ENCODE results near the gene CFAP119. TPM values are rescaled to one million over a fixed set of nuclear protein-coding genes. Genes with fewer than 3 reads are reported as not detected.

CFAP119 gene
- total and polyA plus RNA-seq, 4 donors = 0.33 to 2.7 (median 1.2) TPM

DNA sequence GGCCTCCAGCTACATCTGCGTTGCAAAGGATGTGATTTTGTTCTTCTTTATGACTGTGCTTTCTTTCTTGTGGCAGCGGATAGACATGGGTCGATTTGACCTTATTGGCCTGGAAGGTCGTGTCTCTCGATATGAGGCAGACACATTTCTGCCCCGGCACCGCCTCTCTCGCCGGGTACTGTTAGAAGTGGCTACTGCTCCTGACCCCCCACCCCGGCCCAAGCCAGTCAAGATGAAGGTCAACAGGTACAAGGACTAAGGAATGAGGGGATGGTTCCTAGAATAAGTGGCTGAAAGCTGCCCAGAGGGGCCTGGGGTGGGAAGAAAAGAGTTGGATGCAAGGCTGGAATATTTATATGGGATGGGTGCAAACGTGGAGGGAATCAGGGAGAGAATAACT lies 41.8 kb downstream of the CFAP119 start:
- Histone ChIP-seq H3K27ac (ENCODE audit: low read depth in 1 of 2, low read length in 2 of 2) (no peak overlapping the region), H3K27me3 (ENCODE audit: control insufficient read depth in 4 of 4, insufficient read depth in 4 of 4, low read length in 3 of 4) (no peaks in the 10 kb centered on the region), H3K4me3 (ENCODE audit: low read depth in 1 of 3, low read length in 3 of 3) (no peak overlapping the region), H3K36me3 (ENCODE audit: control insufficient read depth in 4 of 4, insufficient read depth in 3 of 4, low read depth in 1 of 4, low read length in 3 of 4) (peaks cover 54 to 83% (median 69%) of the 10 kb centered on the region in 4 donors), H3K9me3 (ENCODE audit: control insufficient read depth in 4 of 4, low read length in 3 of 4) (no peaks in the 10 kb centered on the region), H3K4me1 (ENCODE audit: control insufficient read depth in 4 of 4, insufficient read depth in 4 of 4, low read length in 3 of 4) (peaks cover 0 to 14% (median 3%) of the 10 kb centered on the region in 4 donors), H3K9ac (ENCODE audit: low read depth in 1 of 2, low read length in 2 of 2) (no peak overlapping the region)
- TF ChIP-seq FOXA1 (IDR thresholded peaks at IDR 0.05) (no peak), EGR1 (IDR thresholded peaks at IDR 0.05; ENCODE audit: low read depth in 2 of 2) (no peak), RXRA (IDR thresholded peaks at IDR 0.05) (no peak), GABPA (IDR thresholded peaks at IDR 0.05 in 1 of 2, conservative IDR thresholded peaks at IDR 0.05 in 1 of 2) (no peak), JUND (IDR thresholded peaks at IDR 0.05) (no peak), YY1 (IDR thresholded peaks at IDR 0.05) (no peak), NR2F2 (IDR thresholded peaks at IDR 0.05) (no peak), SP1 (IDR thresholded peaks at IDR 0.05) (no peak), HNF4G (IDR thresholded peaks at IDR 0.05) (no peak), FOXA2 (IDR thresholded peaks at IDR 0.05) (no peak), TAF1 (conservative IDR thresholded peaks at IDR 0.05) (no peak)
- TF ChIP-seq, protein P1, sequence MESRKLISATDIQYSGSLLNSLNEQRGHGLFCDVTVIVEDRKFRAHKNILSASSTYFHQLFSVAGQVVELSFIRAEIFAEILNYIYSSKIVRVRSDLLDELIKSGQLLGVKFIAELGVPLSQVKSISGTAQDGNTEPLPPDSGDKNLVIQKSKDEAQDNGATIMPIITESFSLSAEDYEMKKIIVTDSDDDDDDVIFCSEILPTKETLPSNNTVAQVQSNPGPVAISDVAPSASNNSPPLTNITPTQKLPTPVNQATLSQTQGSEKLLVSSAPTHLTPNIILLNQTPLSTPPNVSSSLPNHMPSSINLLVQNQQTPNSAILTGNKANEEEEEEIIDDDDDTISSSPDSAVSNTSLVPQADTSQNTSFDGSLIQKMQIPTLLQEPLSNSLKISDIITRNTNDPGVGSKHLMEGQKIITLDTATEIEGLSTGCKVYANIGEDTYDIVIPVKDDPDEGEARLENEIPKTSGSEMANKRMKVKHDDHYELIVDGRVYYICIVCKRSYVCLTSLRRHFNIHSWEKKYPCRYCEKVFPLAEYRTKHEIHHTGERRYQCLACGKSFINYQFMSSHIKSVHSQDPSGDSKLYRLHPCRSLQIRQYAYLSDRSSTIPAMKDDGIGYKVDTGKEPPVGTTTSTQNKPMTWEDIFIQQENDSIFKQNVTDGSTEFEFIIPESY (IDR thresholded peaks at IDR 0.05) = no peak
- TF ChIP-seq, protein P2, sequence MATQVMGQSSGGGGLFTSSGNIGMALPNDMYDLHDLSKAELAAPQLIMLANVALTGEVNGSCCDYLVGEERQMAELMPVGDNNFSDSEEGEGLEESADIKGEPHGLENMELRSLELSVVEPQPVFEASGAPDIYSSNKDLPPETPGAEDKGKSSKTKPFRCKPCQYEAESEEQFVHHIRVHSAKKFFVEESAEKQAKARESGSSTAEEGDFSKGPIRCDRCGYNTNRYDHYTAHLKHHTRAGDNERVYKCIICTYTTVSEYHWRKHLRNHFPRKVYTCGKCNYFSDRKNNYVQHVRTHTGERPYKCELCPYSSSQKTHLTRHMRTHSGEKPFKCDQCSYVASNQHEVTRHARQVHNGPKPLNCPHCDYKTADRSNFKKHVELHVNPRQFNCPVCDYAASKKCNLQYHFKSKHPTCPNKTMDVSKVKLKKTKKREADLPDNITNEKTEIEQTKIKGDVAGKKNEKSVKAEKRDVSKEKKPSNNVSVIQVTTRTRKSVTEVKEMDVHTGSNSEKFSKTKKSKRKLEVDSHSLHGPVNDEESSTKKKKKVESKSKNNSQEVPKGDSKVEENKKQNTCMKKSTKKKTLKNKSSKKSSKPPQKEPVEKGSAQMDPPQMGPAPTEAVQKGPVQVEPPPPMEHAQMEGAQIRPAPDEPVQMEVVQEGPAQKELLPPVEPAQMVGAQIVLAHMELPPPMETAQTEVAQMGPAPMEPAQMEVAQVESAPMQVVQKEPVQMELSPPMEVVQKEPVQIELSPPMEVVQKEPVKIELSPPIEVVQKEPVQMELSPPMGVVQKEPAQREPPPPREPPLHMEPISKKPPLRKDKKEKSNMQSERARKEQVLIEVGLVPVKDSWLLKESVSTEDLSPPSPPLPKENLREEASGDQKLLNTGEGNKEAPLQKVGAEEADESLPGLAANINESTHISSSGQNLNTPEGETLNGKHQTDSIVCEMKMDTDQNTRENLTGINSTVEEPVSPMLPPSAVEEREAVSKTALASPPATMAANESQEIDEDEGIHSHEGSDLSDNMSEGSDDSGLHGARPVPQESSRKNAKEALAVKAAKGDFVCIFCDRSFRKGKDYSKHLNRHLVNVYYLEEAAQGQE (IDR thresholded peaks at IDR 0.05) = no peak
- TF ChIP-seq, protein P3, sequence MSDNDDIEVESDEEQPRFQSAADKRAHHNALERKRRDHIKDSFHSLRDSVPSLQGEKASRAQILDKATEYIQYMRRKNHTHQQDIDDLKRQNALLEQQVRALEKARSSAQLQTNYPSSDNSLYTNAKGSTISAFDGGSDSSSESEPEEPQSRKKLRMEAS (IDR thresholded peaks at IDR 0.05) = no peak
- TF ChIP-seq, protein P4, sequence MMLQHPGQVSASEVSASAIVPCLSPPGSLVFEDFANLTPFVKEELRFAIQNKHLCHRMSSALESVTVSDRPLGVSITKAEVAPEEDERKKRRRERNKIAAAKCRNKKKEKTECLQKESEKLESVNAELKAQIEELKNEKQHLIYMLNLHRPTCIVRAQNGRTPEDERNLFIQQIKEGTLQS (IDR thresholded peaks at IDR 0.05) = no peak
- 92% methylated on average over 11 of the region's 11 CpGs for WGBS
- no peak for DNase-seq (ENCODE audit: low spot score)

DNA sequence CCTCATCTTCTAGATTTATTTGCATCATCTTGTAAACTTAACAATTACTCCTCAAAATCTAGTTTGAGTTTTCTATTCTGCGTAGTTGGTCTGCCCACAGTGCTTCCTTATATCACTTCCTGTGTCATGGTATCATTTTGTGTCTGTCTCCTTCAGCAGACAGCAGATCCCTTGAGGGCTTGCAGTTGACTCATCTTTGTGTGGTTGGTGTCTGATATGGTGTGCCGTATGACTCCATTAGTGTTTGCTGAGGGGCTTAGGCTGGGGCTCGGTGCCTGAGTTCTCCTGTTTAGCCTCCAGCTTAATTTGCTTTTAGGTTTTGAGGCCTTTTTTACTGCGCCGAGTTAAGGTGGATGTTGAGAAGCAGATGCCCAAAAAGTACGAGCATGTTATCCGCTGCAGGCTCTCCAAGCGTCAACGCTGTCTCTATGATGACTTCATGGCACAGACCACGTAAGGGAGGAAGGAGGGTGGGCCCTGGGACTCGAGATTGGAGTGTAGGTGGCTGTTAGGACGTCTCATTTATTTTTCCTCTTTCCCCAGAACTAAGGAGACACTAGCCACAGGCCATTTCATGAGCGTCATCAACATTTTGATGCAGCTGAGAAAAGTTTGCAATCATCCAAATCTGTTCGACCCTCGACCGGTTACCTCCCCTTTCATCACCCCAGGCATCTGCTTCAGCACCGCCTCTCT lies 46.0 kb downstream of the CFAP119 start:
- Histone ChIP-seq H3K9me3 (ENCODE audit: control insufficient read depth in 4 of 4, low read length in 3 of 4) (no peaks in the 10 kb centered on the region), H3K4me1 (ENCODE audit: control insufficient read depth in 4 of 4, insufficient read depth in 4 of 4, low read length in 3 of 4) (no peaks in the 10 kb centered on the region), H3K27me3 (ENCODE audit: control insufficient read depth in 4 of 4, insufficient read depth in 4 of 4, low read length in 3 of 4) (no peaks in the 10 kb centered on the region), H3K9ac (ENCODE audit: low read depth in 1 of 2, low read length in 2 of 2) (no peak overlapping the region), H3K36me3 (ENCODE audit: control insufficient read depth in 4 of 4, insufficient read depth in 3 of 4, low read depth in 1 of 4, low read length in 3 of 4) (peaks cover 40 to 77% (median 64%) of the 10 kb centered on the region in 4 donors), H3K4me3 (ENCODE audit: low read depth in 1 of 3, low read length in 3 of 3) (no peak overlapping the region), H3K27ac (ENCODE audit: low read depth in 1 of 2, low read length in 2 of 2) (peak overlapping the region in 1 of 2 donors; percentile 2)
- TF ChIP-seq HNF4G (IDR thresholded peaks at IDR 0.05) (no peak), FOXA2 (IDR thresholded peaks at IDR 0.05) (no peak), RAD21 (IDR thresholded peaks at IDR 0.05) (no peak), RXRA (IDR thresholded peaks at IDR 0.05) (no peak), GABPA (IDR thresholded peaks at IDR 0.05 in 1 of 2, conservative IDR thresholded peaks at IDR 0.05 in 1 of 2) (no peak), SP1 (IDR thresholded peaks at IDR 0.05) (no peak), JUND (IDR thresholded peaks at IDR 0.05) (no peak), HNF4A (conservative IDR thresholded peaks at IDR 0.05) (no peak)
- TF ChIP-seq, protein P2 (IDR thresholded peaks at IDR 0.05) = no peak
- TF ChIP-seq, protein P3 (IDR thresholded peaks at IDR 0.05) = no peak
- 90% methylated on average over 17 of the region's 17 CpGs for WGBS
- DNase-seq (ENCODE audit: low spot score) = no peak
